Neural cell (in vitro differentiated cells): Measurements from ENCODE around the gene CFAP52. TPM values are rescaled to one million over a fixed set of nuclear protein-coding genes. Genes with fewer than 3 reads are reported as not detected.

Experiments
- H2AFZ ChIP-seq: fragments of 200-600, 300-800 bp; sonication (generic), shearing (Covaris generic); 2 replicates; pipeline ENCODE4 v1.6.0; 2014; ENCODE audit warnings: low read depth, mild to moderate bottlenecking, antibody characterized with exemption, low read length, moderate library complexity
- H3F3A ChIP-seq: fragments of 200-600 bp; shearing (Covaris generic); 2 replicates; pipeline ENCODE4 v1.6.1; 2016; ENCODE audit warnings: mild to moderate bottlenecking, moderate library complexity, mixed read lengths, antibody characterized with exemption, low read length; ENCODE audit not compliant: insufficient read depth, poor library complexity, severe bottlenecking
- H3K27ac ChIP-seq: fragments of 200-600, 300-800 bp; sonication (generic), shearing (Covaris generic); 2 replicates; pipeline ENCODE4 v1.5.1; 2014; ENCODE audit warnings: mild to moderate bottlenecking, low read length, moderate library complexity
- H3K27me3 ChIP-seq: fragments of 300-800, 200-600 bp; sonication (generic), shearing (Covaris generic); 2 replicates; pipeline ENCODE4 v1.6.0; 2014; ENCODE audit warnings: mild to moderate bottlenecking, low read depth, low read length, moderate library complexity; ENCODE audit not compliant: insufficient read depth
- H3K36me3 ChIP-seq: fragments of 300-800, 200-600 bp; sonication (generic), shearing (Covaris generic); 2 replicates; pipeline ENCODE4 v1.5.1; 2014; ENCODE audit warnings: mild to moderate bottlenecking, antibody characterized with exemption, low read length, moderate library complexity; ENCODE audit not compliant: insufficient read depth
- H3K4me2 ChIP-seq: fragments of 300-800, 200-600 bp; sonication (generic), shearing (Covaris generic); 2 replicates; pipeline ENCODE4 v1.6.0; 2014; ENCODE audit warnings: mild to moderate bottlenecking, low read length
- H3K4me3 ChIP-seq: fragments of 300-800, 200-600 bp; sonication (generic), shearing (Covaris generic); 2 replicates; pipeline ENCODE4 v1.5.1; 2014; ENCODE audit warnings: mild to moderate bottlenecking, low read length, moderate library complexity
- H3K79me2 ChIP-seq: fragments of 200-600 bp; shearing (Covaris generic); replicated peaks from 2 replicates; pipeline ENCODE4 v1.6.0; 2014; ENCODE audit warnings: mild to moderate bottlenecking, low read length, moderate library complexity; ENCODE audit not compliant: insufficient read depth
- H3K9ac ChIP-seq: fragments of 300-800, 200-600 bp; sonication (generic), shearing (Covaris generic); 2 replicates; pipeline ENCODE4 v1.6.1; 2016; ENCODE audit warnings: mild to moderate bottlenecking, low read length, mixed read lengths
- H3K9me2 ChIP-seq: fragments of 200-600 bp; shearing (Covaris generic); 2 replicates; pipeline ENCODE4 v1.6.1; 2016; ENCODE audit warnings: mild to moderate bottlenecking, low read length, mixed read lengths; ENCODE audit not compliant: insufficient read depth
- H3K9me3 ChIP-seq: fragments of 200-600, 300-800 bp; sonication (generic), shearing (Covaris generic); 2 replicates; pipeline ENCODE4 v1.6.1; 2016; ENCODE audit warnings: mild to moderate bottlenecking, mixed run types, low read length, moderate library complexity, mixed read lengths
- H4K20me1 ChIP-seq: fragments of 200-600 bp; shearing (Covaris generic); 2 replicates; pipeline ENCODE4 v1.6.1; 2016; ENCODE audit warnings: mild to moderate bottlenecking, mixed run types; ENCODE audit not compliant: insufficient read depth
- EP300 ChIP-seq: fragments of 450-650 bp; conservative IDR thresholded peaks from 2 replicates; pipeline ENCODE4 v1.6.1; 2014; ENCODE audit warnings: antibody characterized with exemption, mild to moderate bottlenecking, moderate library complexity; ENCODE audit not compliant: poor library complexity, severe bottlenecking
- EZH2 ChIP-seq: fragments of 200-600, 300-800 bp; shearing (Covaris generic), sonication (generic); IDR thresholded peaks from 2 replicates; pipeline ENCODE4 v1.6.1; 2014; ENCODE audit warnings: antibody characterized with exemption, low read length, borderline replicate concordance, mild to moderate bottlenecking; ENCODE audit not compliant: insufficient read depth, poor library complexity, severe bottlenecking
- MXI1 ChIP-seq: fragments of 450-650 bp; conservative IDR thresholded peaks from 2 replicates; pipeline ENCODE4 v1.6.1; 2014; ENCODE audit warnings: antibody characterized with exemption, mild to moderate bottlenecking; ENCODE audit not compliant: poor library complexity, severe bottlenecking
- POLR2AphosphoS5 ChIP-seq: IDR thresholded peaks from 2 replicates; pipeline ENCODE4 v1.6.1; 2012
- RAD21 ChIP-seq: fragments of 450-650 bp; conservative IDR thresholded peaks from 2 replicates; pipeline ENCODE4 v1.6.1; 2014; ENCODE audit warnings: antibody characterized with exemption, mild to moderate bottlenecking, moderate library complexity
- SMC3 ChIP-seq: fragments of 450-650 bp; conservative IDR thresholded peaks from 2 replicates; pipeline ENCODE4 v1.6.1; 2014; ENCODE audit warnings: antibody characterized with exemption, mild to moderate bottlenecking, moderate library complexity; ENCODE audit not compliant: poor library complexity
- TAF1 ChIP-seq: IDR thresholded peaks from 2 replicates; pipeline ENCODE4 v1.6.1; 2012; ENCODE audit warnings: low read depth
- polyA plus RNA-seq: library from polyadenylated mRNA; depleted of rRNA; stranded (reverse); fragments of >200 nt; gene quantifications from 2 replicates; pipeline ENCODE4 v1.2.3, GENCODE V29; 2014
- TF ChIP-seq, protein P1 (sequence below): fragments of 450-650 bp; IDR thresholded peaks from 2 replicates; pipeline ENCODE4 v1.5.1; 2014; ENCODE audit warnings: antibody characterized with exemption, mild to moderate bottlenecking, moderate library complexity; ENCODE audit not compliant: poor library complexity, severe bottlenecking
- TF ChIP-seq, protein P2 (sequence below): IDR thresholded peaks from 2 replicates; pipeline ENCODE4 v1.6.1; 2012; ENCODE audit warnings: borderline replicate concordance

The CFAP52 gene
- polyA plus RNA-seq, 1 donor from 2014 or later = 1.9 TPM

DNA sequence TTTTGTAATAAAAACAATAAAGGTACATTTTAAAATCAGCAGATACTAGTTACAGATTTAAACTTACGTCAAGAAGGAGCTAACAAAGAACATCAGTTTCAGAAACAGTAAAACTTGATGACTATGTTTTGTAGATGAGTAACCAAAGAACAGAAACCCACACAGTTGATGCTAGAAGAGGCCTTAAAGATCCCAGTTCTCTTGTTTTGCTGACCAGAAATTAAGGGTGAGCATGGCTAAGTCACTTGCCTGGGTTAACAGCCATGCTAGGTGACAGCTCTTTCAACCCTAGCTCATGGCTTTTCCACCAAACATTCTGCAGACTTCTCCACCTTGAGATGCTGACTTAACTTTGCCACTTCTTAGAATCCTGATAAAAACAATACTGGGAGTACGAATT, 27.2 kb upstream of the CFAP52 start:
- H3K9ac ChIP-seq = no peak overlapping the region
- no peak overlapping the region for H2AFZ ChIP-seq
- no peaks in the 10 kb centered on the region for H3K36me3 ChIP-seq
- no peaks in the 10 kb centered on the region for H3F3A ChIP-seq
- H4K20me1 ChIP-seq = no peaks in the 10 kb centered on the region
- no peak overlapping the region for H3K27ac ChIP-seq
- H3K9me3 ChIP-seq = no peaks in the 10 kb centered on the region
- H3K4me3 ChIP-seq = no peak overlapping the region
- TF ChIP-seq EP300 (no peak), SMC3 (no peak), RAD21 (no peak), TAF1 (no peak), EZH2 (no peak), MXI1 (no peak), POLR2AphosphoS5 (no peak)
- TF ChIP-seq, protein P1, sequence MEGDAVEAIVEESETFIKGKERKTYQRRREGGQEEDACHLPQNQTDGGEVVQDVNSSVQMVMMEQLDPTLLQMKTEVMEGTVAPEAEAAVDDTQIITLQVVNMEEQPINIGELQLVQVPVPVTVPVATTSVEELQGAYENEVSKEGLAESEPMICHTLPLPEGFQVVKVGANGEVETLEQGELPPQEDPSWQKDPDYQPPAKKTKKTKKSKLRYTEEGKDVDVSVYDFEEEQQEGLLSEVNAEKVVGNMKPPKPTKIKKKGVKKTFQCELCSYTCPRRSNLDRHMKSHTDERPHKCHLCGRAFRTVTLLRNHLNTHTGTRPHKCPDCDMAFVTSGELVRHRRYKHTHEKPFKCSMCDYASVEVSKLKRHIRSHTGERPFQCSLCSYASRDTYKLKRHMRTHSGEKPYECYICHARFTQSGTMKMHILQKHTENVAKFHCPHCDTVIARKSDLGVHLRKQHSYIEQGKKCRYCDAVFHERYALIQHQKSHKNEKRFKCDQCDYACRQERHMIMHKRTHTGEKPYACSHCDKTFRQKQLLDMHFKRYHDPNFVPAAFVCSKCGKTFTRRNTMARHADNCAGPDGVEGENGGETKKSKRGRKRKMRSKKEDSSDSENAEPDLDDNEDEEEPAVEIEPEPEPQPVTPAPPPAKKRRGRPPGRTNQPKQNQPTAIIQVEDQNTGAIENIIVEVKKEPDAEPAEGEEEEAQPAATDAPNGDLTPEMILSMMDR = no peak
- TF ChIP-seq, protein P2, sequence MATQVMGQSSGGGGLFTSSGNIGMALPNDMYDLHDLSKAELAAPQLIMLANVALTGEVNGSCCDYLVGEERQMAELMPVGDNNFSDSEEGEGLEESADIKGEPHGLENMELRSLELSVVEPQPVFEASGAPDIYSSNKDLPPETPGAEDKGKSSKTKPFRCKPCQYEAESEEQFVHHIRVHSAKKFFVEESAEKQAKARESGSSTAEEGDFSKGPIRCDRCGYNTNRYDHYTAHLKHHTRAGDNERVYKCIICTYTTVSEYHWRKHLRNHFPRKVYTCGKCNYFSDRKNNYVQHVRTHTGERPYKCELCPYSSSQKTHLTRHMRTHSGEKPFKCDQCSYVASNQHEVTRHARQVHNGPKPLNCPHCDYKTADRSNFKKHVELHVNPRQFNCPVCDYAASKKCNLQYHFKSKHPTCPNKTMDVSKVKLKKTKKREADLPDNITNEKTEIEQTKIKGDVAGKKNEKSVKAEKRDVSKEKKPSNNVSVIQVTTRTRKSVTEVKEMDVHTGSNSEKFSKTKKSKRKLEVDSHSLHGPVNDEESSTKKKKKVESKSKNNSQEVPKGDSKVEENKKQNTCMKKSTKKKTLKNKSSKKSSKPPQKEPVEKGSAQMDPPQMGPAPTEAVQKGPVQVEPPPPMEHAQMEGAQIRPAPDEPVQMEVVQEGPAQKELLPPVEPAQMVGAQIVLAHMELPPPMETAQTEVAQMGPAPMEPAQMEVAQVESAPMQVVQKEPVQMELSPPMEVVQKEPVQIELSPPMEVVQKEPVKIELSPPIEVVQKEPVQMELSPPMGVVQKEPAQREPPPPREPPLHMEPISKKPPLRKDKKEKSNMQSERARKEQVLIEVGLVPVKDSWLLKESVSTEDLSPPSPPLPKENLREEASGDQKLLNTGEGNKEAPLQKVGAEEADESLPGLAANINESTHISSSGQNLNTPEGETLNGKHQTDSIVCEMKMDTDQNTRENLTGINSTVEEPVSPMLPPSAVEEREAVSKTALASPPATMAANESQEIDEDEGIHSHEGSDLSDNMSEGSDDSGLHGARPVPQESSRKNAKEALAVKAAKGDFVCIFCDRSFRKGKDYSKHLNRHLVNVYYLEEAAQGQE = no peak
- no peaks in the 10 kb centered on the region for H3K9me2 ChIP-seq
- H3K27me3 ChIP-seq = no peaks in the 10 kb centered on the region
- no peak overlapping the region for H3K4me2 ChIP-seq
- no peaks in the 10 kb centered on the region for H3K79me2 ChIP-seq

DNA sequence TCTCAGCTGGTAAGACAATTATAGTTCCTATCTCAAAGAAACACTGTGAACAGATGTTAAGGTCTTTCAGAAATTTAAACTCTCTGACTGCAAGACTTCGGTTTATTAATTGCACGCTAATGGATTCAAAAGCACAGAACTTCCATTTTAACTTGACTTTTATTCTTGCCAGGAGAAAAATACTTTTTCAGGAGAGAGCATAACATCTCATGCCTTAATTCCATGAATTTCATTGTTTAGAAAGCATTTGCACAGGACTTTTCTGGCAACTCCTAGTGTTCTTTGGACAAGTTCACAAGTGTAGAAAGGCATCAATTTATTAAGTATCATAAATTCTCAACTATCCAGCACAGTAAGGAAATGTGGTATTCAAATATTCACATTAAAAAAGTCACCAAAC, 23.3 kb upstream of the CFAP52 start:
- Histone ChIP-seq H3K9me2 (no peaks in the 10 kb centered on the region), H3F3A (no peaks in the 10 kb centered on the region), H3K4me3 (no peak overlapping the region), H4K20me1 (no peaks in the 10 kb centered on the region), H3K27ac (no peak overlapping the region), H3K27me3 (no peaks in the 10 kb centered on the region), H3K4me2 (no peak overlapping the region), H3K36me3 (no peaks in the 10 kb centered on the region), H3K9ac (no peak overlapping the region), H3K9me3 (no peaks in the 10 kb centered on the region), H2AFZ (no peak overlapping the region), H3K79me2 (no peaks in the 10 kb centered on the region)
- TF ChIP-seq EP300 = no peak

DNA sequence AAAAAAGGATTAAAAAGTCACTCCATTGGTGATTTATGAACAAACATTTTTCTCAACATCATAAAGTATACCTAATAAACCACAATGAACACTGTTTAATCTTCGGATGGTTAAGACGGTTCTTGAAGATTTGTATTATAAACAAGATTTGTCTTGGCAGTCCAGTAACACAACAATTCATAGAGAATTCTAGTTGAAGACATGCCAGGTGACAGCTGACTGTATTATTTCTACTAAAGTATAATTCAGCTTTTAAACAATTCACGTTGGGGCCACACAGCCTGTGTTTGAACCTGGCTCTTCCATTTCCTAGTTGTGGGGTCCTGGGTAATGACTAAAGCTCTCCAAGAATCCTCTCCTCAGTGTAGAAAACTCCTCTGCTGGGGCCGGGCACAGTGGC, 22.8 kb upstream of the CFAP52 start:
- TF ChIP-seq, protein P2 = no peak
- TF ChIP-seq EP300 = no peak
- no peak for TF ChIP-seq POLR2AphosphoS5
- no peak for TF ChIP-seq RAD21
- no peak for TF ChIP-seq SMC3
- no peak for TF ChIP-seq EZH2
- TF ChIP-seq TAF1 = no peak
- TF ChIP-seq, protein P1 = no peak
- TF ChIP-seq MXI1 = no peak
- H3K27me3 ChIP-seq = no peaks in the 10 kb centered on the region
- H3K4me3 ChIP-seq = no peak overlapping the region
- H3K79me2 ChIP-seq = no peaks in the 10 kb centered on the region
- no peaks in the 10 kb centered on the region for H4K20me1 ChIP-seq
- no peaks in the 10 kb centered on the region for H3K36me3 ChIP-seq
- no peak overlapping the region for H3K4me2 ChIP-seq
- no peak overlapping the region for H2AFZ ChIP-seq
- no peaks in the 10 kb centered on the region for H3K9me3 ChIP-seq
- H3K9me2 ChIP-seq = no peaks in the 10 kb centered on the region
- no peaks in the 10 kb centered on the region for H3F3A ChIP-seq
- H3K9ac ChIP-seq = no peak overlapping the region
- no peak overlapping the region for H3K27ac ChIP-seq
